NCI-H2196 (cell line): Measurements from ENCODE around the gene GPR3.
"Not testable (repeated sequence)": the region's sequence is repeated elsewhere in the genome, so short reads cannot be mapped to it uniquely, and the experiment has no call there.

Experiments used
- DNase-seq: peaks from one replicate; lab custom pipeline; 2025; ENCODE audit not compliant: unreplicated experiment; lab: John Stamatoyannopoulos, UW

Gene GPR3

GRCh38 chr1:27377760-27378495 lies 14.5 kb upstream of the GPR3 start:
- no peak for DNase-seq

DNA sequence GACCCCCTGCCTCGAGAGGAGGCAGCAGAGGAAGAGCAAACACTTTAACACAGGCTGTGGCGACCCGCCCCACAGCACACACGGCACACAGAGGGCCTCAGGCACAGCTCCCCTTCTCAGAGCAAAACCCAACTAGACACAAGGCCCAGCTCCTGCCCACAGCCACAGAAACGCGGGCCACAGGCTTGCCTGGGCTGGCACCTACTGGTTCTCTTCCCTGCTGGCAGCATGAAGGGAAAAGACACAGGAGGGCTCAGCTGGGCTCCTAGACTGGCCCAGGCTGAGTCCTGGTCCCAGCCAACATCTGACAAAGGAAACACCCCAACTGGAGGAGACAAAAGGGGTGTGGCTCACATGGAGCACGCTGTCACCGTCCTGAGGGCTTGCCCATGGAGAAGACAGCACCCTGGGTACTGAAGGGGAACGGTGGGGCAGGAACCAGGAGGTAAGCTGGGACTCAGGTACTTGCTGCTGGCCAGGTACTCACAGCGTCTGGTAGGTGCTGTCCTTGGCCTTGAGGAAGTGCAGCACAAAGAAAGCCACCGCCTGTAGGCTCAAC lies 12.8 kb upstream of the GPR3 start:
- no peak for DNase-seq

- no peak for DNase-seq
Measured at GRCh38 chr1:27380224-27380623, 12.2 kb upstream of the GPR3 start.

GRCh38 chr1:27380766-27381733 lies 11.4 kb upstream of the GPR3 start:
- DNase-seq, result peak; percentile 57

DNA sequence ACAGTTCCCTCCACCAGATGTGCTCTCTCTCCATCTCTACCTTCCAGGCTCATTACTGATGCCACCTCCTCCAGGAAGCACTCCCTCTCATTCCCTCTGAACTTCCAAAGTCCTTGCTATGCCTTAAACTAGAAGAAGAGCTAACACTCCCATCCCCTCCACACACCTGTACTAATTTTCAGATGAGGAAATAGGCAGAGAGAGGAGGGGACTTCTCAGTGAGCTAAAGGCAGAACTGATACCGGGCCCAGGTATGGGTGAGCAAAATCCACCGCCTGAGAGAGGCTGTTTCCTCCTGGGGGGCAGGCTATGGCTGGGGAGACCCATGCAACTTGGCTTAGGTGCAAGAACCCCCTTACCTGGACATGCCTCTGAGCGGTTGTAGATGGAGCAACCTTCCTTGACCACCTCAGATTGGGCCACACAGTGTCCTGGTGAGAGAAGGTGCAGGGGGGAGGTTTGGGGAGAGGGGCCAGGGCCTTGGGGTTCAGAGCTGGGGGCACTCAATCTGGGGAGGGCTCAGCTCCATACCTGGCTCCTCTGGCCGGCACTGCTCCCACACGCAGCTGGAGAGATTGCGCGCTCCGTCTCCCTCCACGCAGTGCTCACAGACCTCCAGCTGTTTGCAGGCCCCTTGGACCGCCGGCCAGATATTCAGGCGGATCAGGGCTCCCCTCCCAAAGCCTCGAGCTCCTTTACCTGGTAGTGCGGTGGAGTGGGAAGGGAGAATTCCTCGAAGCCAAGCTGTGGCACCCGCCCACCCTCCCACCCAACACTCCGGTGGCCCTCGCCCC lies 10.3 kb upstream of the GPR3 start:
- DNase-seq, result no peak

DNA sequence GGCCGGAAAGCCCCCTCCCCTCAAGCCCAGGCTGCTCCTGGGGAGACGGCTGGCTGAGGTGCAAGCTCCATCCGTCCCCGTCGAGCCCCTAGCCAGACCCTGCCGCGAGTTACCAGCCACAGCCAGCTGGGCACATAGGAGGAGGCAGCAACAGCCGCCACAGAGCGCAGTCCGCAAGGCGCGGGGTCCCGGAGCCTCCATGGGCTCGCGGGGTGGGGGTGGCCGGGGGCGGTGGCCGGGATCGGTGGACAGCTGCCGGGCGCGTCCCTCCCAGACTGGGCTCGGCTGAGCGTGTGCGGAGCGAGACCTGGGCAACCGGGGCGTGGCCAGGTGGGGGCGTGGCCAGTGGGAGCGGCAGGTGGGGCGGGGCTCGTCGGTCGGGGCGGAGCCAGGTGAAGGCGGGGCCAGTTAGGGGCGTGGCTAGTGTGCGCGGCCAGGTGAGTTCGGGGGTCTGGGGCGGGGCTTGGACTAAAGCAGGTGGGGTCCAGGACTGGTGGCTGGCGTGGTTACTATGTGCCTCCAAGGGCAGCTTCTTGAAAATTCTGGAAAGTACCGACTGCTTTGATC lies 9.3 kb upstream of the GPR3 start, which contains the start of gene CD164L2:
TSS of gene CD164L2 (minus strand) at position 295 of the 567 bp plus-strand sequence. CDS start at position 201, 94 bp downstream.
- peak; percentile 18 for DNase-seq

- DNase-seq, result no peak
Measured at GRCh38 chr1:27383661-27384060, 8.8 kb upstream of the GPR3 start.

GRCh38 chr1:27384797-27385196 lies 7.6 kb upstream of the GPR3 start:
- DNase-seq, result not testable (repeated sequence)

DNA sequence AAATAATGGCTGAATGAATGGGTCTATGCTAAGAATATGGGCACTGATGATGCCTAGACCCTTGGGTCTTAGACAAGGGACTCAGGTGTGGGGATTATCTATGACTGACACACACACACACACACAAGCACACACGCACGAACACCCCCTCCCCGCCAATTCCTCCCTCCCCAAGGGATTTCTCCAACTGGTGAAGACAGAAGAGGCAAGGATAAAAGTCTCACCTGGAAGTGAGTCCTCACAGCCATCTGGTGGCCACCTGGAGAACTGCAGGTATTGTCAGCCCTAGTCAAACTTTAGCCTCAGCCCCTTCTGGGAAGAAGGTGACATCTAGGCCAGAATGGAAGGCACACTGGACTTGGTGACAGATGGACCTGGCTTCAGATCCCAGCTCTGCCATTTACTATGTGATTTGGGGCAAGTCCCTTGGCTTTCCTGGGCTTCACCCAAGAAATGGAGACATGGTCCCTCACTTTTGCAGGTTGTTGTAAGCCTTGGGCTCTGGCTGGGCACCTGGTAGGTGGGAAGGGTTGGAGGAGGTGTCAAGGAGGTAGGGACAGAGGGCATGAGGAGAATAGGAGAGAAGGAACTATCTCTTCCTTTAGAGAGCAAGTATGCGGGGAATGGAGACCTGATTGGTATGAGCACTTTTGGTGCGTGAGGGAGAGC lies 4.0 kb upstream of the GPR3 start:
- peak; percentile 76 for DNase-seq

GRCh38 chr1:27391511-27392095 lies 819 bp upstream of the GPR3 start:
- no peak for DNase-seq

DNA sequence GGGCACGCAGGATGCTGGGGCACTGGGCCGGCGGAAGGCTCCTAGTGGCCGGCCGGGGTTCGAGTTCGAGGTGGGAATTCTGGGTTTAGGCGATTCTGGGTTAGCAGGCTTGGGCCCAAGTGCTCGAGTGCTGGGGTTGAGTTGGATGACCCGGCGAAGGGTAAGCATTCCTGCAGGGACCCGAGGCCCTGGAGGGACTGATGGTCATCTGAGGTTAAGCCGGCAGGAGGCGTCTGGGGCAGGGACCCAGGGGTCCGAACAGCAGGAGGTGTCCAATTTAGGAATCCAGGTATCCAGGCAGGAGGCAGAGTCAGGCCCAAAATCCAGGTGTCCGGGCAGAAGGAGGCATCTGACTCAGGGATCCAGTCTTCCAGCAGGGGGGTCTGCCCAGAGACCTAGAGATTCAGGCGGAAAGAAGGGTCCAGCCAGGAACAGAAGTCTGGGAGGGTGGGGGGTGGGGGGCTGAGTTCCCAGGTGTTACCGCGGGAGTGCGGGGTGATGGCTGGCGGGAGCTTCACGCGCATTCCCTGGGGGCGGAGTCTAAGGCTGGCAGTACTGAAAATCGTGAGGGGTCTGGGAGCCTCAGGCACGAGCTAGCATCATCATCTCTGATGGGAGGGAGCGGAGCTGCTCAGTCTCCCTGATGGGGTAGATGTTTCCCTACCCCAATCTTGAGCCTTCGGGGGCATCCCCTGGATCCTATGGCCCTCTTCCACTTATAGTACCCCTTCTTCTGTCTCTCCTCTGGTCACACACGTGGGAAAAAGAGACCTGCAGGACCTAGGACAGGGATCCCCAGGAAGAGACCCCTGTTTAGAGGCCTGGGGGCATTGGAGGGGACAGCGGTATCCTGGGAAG lies 585 bp downstream of the GPR3 start:
- DNase-seq, result no peak

DNA sequence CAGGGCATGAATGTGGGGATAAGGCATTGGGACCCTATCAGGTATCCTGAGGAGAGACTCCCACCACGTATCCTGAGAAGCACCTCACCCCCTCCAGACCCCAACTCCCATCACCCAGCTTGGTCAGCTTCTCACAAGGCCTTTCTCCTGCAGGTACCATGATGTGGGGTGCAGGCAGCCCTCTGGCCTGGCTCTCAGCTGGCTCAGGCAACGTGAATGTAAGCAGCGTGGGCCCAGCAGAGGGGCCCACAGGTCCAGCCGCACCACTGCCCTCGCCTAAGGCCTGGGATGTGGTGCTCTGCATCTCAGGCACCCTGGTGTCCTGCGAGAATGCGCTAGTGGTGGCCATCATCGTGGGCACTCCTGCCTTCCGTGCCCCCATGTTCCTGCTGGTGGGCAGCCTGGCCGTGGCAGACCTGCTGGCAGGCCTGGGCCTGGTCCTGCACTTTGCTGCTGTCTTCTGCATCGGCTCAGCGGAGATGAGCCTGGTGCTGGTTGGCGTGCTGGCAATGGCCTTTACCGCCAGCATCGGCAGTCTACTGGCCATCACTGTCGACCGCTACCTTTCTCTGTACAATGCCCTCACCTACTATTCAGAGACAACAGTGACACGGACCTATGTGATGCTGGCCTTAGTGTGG lies 1.3 kb downstream of the GPR3 start:
- no peak for DNase-seq

GRCh38 chr1:27394282-27394658 lies 1.8 kb downstream of the GPR3 start:
- no peak for DNase-seq

DNA sequence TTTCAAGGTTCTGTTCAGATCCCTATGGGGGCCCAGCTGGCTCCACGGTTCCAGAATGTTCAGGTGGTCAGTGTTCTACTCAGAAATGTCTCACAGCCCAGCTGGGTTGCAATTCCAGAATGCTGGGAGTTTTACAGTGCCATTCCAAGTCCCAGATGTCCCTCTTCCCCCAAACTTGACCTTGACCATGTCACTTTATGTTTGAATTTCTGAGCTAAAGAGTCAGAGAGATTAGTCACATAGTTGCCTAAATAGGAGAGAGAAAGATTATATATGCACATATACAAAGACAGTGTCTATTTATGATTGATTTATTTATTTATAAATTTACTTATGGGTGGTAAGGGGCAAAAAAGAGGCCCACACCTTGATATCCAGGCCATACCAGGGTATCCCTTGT lies 2.5 kb downstream of the GPR3 start:
- no peak for DNase-seq

GRCh38 chr1:27395441-27396195 lies 3.2 kb downstream of the GPR3 start:
- peak; percentile 82 for DNase-seq

DNA sequence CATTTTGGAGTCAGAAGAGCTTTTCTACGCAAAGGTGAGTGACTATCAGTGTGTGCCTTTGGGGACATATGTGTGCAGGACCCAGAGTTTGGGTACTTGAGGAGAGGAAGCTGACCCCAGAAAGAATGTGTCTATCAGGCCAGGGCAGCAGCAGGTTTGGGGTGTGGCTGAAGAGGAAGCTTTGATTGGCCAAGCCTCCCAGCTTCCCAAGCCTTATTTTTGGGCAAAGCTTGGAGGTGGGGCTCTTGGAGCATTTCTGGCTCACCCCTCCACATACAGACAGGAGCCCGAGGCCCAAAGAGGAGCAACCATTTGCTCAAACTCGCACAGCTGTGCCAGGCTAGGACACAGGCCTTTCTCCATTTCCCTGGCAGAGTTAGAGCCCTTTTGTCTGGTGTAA lies 4.7 kb downstream of the GPR3 start:
- no peak for DNase-seq

DNA sequence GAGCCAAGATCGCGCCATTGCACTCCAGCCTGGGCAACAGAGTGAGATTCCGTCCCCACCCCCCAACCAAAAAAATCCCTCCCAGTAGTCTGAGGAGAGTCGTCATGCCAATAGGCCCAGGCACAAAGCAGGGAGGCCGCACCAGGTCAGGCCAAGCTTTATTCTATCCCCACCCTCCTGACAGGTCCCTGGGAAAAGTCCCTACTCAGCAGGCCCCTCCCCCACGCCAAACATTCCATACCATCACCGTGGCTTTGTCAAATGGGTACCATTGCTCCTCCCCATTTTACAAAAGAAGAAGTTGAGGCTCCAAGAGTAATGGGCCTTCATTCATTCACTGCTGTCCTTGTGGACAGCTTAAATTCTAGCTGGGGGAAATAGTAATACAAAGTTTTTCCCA lies 5.3 kb downstream of the GPR3 start:
- DNase-seq, result no peak
